Ectodermal cell (in vitro differentiated cells): ENCODE results near the gene DAAM1.

Source experiments
- H3K27ac ChIP-seq: 2 replicates; pipeline ENCODE4 v1.7.0; 2013; ENCODE audit warnings: mild to moderate bottlenecking, low read depth, low read length; ENCODE audit not compliant: insufficient read depth, poor library complexity, severe bottlenecking
- H3K27me3 ChIP-seq: 2 replicates; pipeline ENCODE4 v1.7.0; 2013; ENCODE audit warnings: mild to moderate bottlenecking, low read length; ENCODE audit not compliant: insufficient read depth, control insufficient read depth, poor library complexity, severe bottlenecking
- H3K36me3 ChIP-seq: one replicate; pipeline ENCODE4 v1.7.0; 2013; ENCODE audit warnings: low read length; ENCODE audit not compliant: control insufficient read depth, insufficient read depth
- H3K4me1 ChIP-seq: one replicate; pipeline ENCODE4 v1.7.0; 2013; ENCODE audit warnings: low read length; ENCODE audit not compliant: control insufficient read depth, insufficient read depth
- H3K4me3 ChIP-seq: 2 replicates; pipeline ENCODE4 v1.7.0; 2013; ENCODE audit warnings: low read depth, low read length, control low read depth; ENCODE audit not compliant: insufficient read depth
- H3K9me3 ChIP-seq: 2 replicates; pipeline ENCODE4 v1.7.0; 2013; ENCODE audit warnings: mild to moderate bottlenecking, low read length, moderate library complexity; ENCODE audit not compliant: control insufficient read depth
- WGBS, 2 experiments: methylation state at CpG; one replicate each; pipeline ENCODE4 v1.1.7; 2013; ENCODE audit warnings: missing lambda C conversion rate in 2 of 2; 5-methylcytosine and 5-hydroxymethylcytosine counted together

DAAM1 gene

DNA sequence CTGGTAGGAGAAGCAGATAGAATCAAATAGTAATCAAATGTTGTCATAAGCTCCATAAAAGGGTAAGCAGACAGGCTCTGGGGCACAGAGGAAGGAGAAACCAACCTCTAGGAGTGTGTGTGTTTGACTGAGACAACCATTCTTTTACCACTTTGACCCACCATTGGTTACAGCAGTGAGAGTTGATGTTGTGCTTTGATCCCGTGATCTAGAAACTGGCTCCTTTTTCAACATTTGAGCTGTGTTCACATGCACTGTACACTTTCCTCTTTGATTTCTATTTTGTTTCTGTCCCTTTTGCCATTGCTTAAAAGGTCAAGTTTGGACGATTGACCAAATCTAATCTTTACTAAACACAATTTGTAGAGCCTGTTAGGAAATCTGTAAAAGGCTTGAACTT lies 108.0 kb downstream of the DAAM1 start:
- H3K27me3 ChIP-seq, result no peaks in the 10 kb centered on the region
- H3K36me3 ChIP-seq, result peaks cover 3% of the 10 kb centered on the region
- no peak overlapping the region for H3K4me3 ChIP-seq
- no peaks in the 10 kb centered on the region for H3K9me3 ChIP-seq
- WGBS, 2 experiments, result 98% methylated on average over 2 of the region's 2 CpGs
- no peaks in the 10 kb centered on the region for H3K4me1 ChIP-seq
- H3K27ac ChIP-seq, result no peak overlapping the region

DNA sequence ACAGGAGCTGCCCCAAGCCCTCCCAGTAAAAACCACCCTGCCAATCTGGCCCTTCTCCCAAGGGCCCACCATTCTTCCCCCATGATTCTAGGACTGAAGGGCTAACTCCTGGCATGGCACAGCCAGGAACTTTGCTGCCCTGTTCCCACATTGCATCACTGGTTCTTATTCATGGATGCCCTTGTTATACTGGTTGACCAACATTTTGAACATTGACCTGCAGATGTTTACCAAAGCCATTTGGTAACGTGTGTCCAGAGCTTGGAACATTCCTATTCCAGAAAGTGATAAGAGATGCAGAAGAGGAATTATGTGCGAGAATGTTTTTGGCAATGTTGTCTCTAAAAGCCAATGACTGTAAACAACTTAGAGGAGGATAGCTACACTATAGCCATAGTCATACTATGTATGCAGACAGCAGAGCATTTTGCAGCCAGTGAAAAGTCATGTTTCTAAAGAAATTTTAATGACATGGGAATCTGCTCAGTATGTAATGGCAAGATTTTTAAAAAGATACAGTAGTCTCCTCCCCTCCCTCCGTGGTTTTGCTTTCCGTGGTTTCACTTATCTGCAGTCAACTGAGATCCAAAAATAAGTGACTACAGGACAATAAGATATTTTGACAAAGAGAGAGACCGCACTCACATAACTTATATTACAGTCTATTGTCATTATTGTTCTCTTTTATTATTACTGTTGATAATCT lies 108.8 kb downstream of the DAAM1 start:
- Histone ChIP-seq H3K27me3 (no peaks in the 10 kb centered on the region), H3K9me3 (no peaks in the 10 kb centered on the region), H3K36me3 (no peaks in the 10 kb centered on the region), H3K27ac (no peak overlapping the region), H3K4me1 (no peaks in the 10 kb centered on the region), H3K4me3 (no peak overlapping the region)
- WGBS, 2 experiments, result 97% methylated on average over 4 of the region's 5 CpGs

DNA sequence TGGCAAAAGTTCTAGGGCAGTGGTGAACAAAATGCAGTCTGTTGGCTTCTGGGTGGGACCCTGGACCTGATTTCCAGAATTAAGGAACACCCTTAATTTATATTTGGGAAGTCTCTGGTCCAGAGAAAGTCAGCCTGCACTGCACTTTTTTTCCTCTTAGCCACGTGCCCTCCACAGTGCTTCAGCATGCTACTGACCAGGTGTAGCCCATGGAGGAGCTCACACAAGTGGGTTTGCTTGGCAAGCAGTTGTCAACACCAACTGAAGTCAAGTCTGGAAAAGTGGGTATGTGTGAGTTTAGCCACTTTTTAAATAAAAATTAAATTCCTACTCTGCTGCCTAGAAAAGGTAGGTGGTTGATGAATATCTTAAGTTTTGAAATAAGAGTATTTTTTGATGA lies 111.3 kb downstream of the DAAM1 start:
- Histone ChIP-seq H3K36me3 (no peaks in the 10 kb centered on the region), H3K27me3 (no peaks in the 10 kb centered on the region), H3K4me3 (no peak overlapping the region), H3K4me1 (no peaks in the 10 kb centered on the region), H3K9me3 (no peaks in the 10 kb centered on the region), H3K27ac (no peak overlapping the region)
- WGBS, 2 experiments, result 93 to 100% methylated on average over 1 of the region's 1 CpG

DNA sequence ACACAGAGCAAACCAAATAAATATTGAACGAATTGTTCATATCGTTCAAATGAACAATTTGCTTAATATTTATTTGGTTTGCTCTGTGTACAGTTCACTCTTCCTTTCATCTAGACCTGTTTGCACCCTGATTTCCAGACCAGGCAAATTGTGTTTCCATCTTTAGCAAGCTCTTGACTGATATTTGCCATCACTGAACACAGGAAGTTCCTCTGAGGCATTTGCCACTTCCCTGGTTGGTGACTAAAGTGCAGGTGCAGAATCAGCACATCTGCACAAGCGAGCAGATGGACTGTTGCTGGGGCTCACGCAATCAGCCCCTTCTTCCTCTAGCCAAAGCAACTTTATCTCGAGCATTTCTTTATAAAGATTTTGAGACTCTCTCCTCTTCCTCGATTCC lies 112.9 kb downstream of the DAAM1 start:
- 95% methylated on average over 5 to 6 of the region's 6 CpGs for WGBS, 2 experiments
- no peaks in the 10 kb centered on the region for H3K9me3 ChIP-seq

DNA sequence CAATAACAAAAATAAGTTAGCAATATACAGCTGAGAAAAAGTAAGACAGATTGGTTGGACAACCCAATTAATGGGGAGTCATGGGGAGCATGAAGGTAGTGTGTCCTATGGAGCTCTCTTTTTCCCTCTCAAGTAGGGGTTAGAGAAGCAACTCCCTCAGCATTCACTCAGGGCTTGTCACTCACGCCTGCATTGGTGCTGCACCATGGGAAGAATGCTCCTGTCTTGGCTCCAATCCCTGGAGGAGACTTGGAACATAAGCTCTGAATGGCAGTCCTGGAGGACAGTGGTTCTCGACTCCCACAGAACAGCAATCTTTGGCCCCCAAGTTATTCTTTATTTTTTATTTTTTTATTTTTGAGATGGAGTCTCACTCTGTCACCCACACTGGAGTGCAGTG lies 113.8 kb downstream of the DAAM1 start:
- 89 to 100% methylated on average over 2 of the region's 2 CpGs for WGBS, 2 experiments
- no peaks in the 10 kb centered on the region for H3K9me3 ChIP-seq
- no peaks in the 10 kb centered on the region for H3K4me1 ChIP-seq
- no peak overlapping the region for H3K27ac ChIP-seq
- no peaks in the 10 kb centered on the region for H3K36me3 ChIP-seq
- no peak overlapping the region for H3K4me3 ChIP-seq
- H3K27me3 ChIP-seq, result no peaks in the 10 kb centered on the region

More for the DNA sequence above, 112.9 kb downstream of the DAAM1 start:
- H3K4me3 ChIP-seq, result no peak overlapping the region
- H3K36me3 ChIP-seq, result no peaks in the 10 kb centered on the region
- H3K27ac ChIP-seq, result no peak overlapping the region
- H3K4me1 ChIP-seq, result no peaks in the 10 kb centered on the region
- no peaks in the 10 kb centered on the region for H3K27me3 ChIP-seq

DNA sequence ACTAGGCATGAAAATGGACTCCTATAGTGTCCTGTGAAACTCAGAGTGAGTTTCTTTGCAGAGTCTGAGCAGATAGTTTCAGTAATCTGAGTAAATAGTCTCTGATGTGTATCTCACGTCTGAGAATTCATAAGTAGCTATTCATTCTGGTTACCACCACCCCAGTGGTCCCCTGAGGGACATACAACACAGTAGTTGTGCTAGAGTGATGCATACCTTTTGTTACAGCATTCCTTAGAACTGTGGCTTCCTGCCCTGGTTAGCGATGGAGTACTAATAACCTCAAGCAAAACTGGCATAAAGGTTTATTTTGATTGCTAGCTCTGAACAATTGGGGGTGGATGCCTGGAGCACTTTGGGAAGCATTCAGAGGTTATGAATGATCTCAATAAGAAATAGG lies 114.7 kb downstream of the DAAM1 start:
- H3K9me3 ChIP-seq, result no peaks in the 10 kb centered on the region
- H3K36me3 ChIP-seq, result no peaks in the 10 kb centered on the region
- H3K27me3 ChIP-seq, result no peaks in the 10 kb centered on the region
- H3K4me3 ChIP-seq, result no peak overlapping the region
- no peak overlapping the region for H3K27ac ChIP-seq
- WGBS, 2 experiments, result 74 to 79% methylated on average over 2 of the region's 2 CpGs
- H3K4me1 ChIP-seq, result no peaks in the 10 kb centered on the region

DNA sequence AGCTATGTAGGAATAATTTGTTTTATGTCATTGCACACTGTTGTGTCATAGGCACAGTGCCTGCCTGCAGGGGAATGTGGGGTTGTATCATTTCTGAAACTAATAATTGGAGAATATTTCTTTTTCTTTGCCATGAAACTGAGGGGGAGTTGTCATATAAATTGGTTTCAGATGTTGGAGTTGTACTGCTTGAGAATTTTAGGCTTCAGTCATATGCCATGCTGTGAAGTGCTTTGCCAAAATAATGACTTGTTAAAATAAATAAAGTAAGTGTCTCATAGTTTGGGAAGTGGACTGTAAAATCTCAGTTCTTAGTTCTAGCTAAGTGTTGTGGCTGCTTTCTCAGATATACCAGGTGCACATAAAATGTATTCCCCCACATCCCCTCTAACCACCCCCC lies 116.8 kb downstream of the DAAM1 start:
- Histone ChIP-seq H3K9me3 (no peaks in the 10 kb centered on the region), H3K27me3 (no peaks in the 10 kb centered on the region), H3K36me3 (no peaks in the 10 kb centered on the region), H3K4me1 (no peaks in the 10 kb centered on the region), H3K27ac (no peak overlapping the region), H3K4me3 (no peak overlapping the region)

DNA sequence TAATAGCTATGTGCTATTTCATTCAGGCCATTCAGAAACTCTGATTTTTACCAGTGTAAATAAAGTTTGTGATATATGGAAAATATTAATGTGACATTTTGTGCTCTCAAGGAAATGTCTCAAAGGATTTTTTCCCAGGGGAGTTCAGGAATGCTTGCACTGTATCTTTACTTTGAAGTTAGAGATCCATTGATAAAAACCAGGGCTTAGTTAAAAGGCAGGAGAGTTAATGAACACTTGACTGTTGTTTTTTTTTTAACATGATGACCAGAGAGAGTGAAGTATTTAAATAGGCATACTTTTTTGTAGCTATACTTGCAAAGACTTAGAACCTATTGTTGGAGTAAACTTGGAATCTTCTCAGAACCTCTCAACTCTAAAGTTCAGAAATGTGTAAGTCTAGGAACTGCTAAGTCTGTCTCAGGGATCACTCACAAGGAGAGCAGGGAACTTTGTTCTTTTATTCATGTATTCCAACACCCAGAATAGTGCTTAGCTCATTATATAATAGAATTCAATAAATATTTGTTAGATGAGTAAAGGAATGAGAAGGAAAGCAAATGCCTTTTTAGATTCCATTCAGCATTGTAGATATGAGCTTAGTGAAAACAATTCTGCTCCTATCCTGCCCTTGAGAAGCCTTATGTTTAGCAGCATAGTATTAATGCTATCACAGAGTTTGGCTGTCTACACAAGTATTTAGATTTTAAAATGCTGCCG lies 117.5 kb downstream of the DAAM1 start:
- WGBS, 2 experiments, result 93 to 95% methylated on average over 1 of the region's 1 CpG
- Histone ChIP-seq H3K36me3 (no peaks in the 10 kb centered on the region), H3K4me1 (no peaks in the 10 kb centered on the region), H3K4me3 (no peak overlapping the region), H3K9me3 (no peaks in the 10 kb centered on the region), H3K27ac (no peak overlapping the region), H3K27me3 (no peaks in the 10 kb centered on the region)

DNA sequence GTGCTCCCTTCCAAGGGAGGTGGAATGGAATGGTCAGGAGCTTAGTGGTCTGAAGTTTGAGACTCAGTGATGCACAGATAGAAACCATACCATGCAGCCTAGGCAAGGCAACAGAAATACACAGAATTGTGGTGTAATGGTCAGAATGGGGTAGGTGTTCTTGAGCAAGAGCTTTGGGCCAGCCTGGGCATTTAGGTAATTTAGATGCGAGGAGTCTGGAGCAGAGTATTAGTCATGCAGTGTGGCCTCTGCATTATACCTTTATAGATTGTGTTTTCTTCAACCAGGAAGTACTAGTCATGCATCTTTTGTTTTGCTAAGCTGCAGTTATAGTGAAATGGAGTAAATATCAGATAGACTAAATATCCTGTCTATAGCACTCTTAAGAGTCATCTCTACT lies 118.3 kb downstream of the DAAM1 start:
- H3K36me3 ChIP-seq, result no peaks in the 10 kb centered on the region
- WGBS, 2 experiments, result 100% methylated on average over 1 of the region's 1 CpG
- H3K4me3 ChIP-seq, result no peak overlapping the region
- H3K4me1 ChIP-seq, result no peaks in the 10 kb centered on the region
- no peaks in the 10 kb centered on the region for H3K27me3 ChIP-seq
- H3K9me3 ChIP-seq, result no peaks in the 10 kb centered on the region
- H3K27ac ChIP-seq, result no peak overlapping the region

DNA sequence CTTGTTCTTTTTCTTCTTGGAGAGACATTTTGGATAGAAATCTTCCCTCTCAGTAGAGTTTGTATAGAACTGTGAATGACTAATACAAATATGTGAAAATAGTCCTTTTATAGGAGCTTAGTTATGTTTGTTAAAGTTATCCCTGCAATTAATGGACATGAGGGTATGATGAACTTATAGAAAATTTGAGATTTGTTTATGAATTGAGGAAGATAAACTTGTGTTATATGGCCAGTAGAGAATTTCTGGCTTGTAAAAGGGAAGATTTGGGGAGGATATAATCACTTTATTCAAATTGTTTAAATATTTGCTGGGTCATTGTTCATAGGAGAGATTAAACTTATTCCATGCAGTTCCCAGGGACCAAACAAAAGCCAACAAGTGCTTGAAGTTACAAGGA lies 119.6 kb downstream of the DAAM1 start:
- no peaks in the 10 kb centered on the region for H3K36me3 ChIP-seq
- H3K4me3 ChIP-seq, result no peak overlapping the region
- no peaks in the 10 kb centered on the region for H3K27me3 ChIP-seq
- H3K9me3 ChIP-seq, result no peaks in the 10 kb centered on the region
- H3K27ac ChIP-seq, result no peak overlapping the region
- no peaks in the 10 kb centered on the region for H3K4me1 ChIP-seq
